Measurements from ENCODE around the gene ATXN2L. TPM values are rescaled to one million over a fixed set of nuclear protein-coding genes. Genes with fewer than 3 reads are reported as not detected.

Gene ATXN2L
- total RNA-seq, 2 donors from 2014 or later = 83.4 to 151 TPM

- TF ChIP-seq, protein P1, sequence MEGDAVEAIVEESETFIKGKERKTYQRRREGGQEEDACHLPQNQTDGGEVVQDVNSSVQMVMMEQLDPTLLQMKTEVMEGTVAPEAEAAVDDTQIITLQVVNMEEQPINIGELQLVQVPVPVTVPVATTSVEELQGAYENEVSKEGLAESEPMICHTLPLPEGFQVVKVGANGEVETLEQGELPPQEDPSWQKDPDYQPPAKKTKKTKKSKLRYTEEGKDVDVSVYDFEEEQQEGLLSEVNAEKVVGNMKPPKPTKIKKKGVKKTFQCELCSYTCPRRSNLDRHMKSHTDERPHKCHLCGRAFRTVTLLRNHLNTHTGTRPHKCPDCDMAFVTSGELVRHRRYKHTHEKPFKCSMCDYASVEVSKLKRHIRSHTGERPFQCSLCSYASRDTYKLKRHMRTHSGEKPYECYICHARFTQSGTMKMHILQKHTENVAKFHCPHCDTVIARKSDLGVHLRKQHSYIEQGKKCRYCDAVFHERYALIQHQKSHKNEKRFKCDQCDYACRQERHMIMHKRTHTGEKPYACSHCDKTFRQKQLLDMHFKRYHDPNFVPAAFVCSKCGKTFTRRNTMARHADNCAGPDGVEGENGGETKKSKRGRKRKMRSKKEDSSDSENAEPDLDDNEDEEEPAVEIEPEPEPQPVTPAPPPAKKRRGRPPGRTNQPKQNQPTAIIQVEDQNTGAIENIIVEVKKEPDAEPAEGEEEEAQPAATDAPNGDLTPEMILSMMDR (IDR thresholded peaks at IDR 0.05) = no peak
- no peak for TF ChIP-seq POLR2AphosphoS5 (IDR thresholded peaks at IDR 0.05)
- TF ChIP-seq POLR2A (IDR thresholded peaks at IDR 0.05) = no peak
- Histone ChIP-seq H3K9me3 (no peaks in the 10 kb centered on the region), H3K4me3 (no peak overlapping the region), H3K4me1 (replicated peaks) (peaks cover 5% of the 10 kb centered on the region), H3K27me3 (replicated peaks; ENCODE audit: insufficient read depth) (no peaks in the 10 kb centered on the region), H3K36me3 (no peaks in the 10 kb centered on the region), H3K27ac (no peak overlapping the region)
- intact Hi-C loops (cut with DNase I) = loop anchor here (5.0 kb wide), 1 partner anchor 40 kb away; no protein-coding TSS in a partner anchor
- 42% methylated on average over 24 of the region's 24 CpGs for WGBS
- no peak for DNase-seq (ENCODE audit: low spot score)
Observed at GRCh38 chr16:28882551-28883160, 59.9 kb downstream of the ATXN2L start.

- DNase-seq (ENCODE audit: low spot score) = no peak
- TF ChIP-seq, protein P1 (IDR thresholded peaks at IDR 0.05) = no peak
- TF ChIP-seq POLR2A (IDR thresholded peaks at IDR 0.05) (no peak), POLR2AphosphoS5 (IDR thresholded peaks at IDR 0.05) (no peak)
- Histone ChIP-seq H3K27ac (no peak overlapping the region), H3K9me3 (no peaks in the 10 kb centered on the region), H3K4me3 (no peak overlapping the region), H3K36me3 (no peaks in the 10 kb centered on the region), H3K27me3 (replicated peaks; ENCODE audit: insufficient read depth) (no peaks in the 10 kb centered on the region), H3K4me1 (replicated peaks) (peaks cover 5% of the 10 kb centered on the region)
- 48% methylated on average over 25 of the region's 25 CpGs for WGBS
- intact Hi-C loops (cut with DNase I) = loop anchor here (5.0 kb wide), 1 partner anchor 39 kb away; no protein-coding TSS in a partner anchor
Observed at GRCh38 chr16:28883221-28883996, 60.6 kb downstream of the ATXN2L start.

DNA sequence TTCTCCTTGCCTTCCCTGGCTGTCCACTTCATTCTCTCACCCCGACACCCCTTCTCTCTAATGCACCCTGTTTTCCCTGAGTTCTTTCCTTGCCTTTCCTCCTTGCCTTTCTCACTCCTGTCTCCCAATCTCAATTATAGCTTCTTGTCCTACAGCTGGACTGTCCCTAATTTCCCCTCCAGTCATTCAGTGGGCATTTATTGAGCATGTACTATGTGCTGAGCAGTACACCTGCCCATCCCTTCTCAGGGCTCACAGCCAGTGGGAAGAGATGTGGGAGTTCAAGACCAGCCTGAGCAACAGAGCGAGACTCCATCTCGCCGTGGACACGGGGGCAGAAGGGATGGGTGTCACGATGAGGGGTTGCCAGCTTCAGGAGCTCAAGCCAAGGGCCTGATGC is 61.2 kb downstream of the ATXN2L start:
- Histone ChIP-seq H3K9me3 (no peaks in the 10 kb centered on the region), H3K27ac (no peak overlapping the region), H3K27me3 (replicated peaks; ENCODE audit: insufficient read depth) (no peaks in the 10 kb centered on the region), H3K4me3 (no peak overlapping the region), H3K4me1 (replicated peaks) (peaks cover 5% of the 10 kb centered on the region), H3K36me3 (no peaks in the 10 kb centered on the region)
- intact Hi-C loops (cut with DNase I) = loop anchor here (5.0 kb wide), 1 partner anchor 38 kb away; no protein-coding TSS in a partner anchor
- 95% methylated on average over 6 of the region's 6 CpGs for WGBS
- TF ChIP-seq, protein P1 (IDR thresholded peaks at IDR 0.05) = no peak
- no peak for TF ChIP-seq POLR2A (IDR thresholded peaks at IDR 0.05)
- no peak for TF ChIP-seq POLR2AphosphoS5 (IDR thresholded peaks at IDR 0.05)
- no peak for DNase-seq (ENCODE audit: low spot score)

Small RNA genes within 50 kb of the gene (microRNA-seq; reads per million reads assigned to microRNA genes)
- gene MIR4721 = not detected

Small RNA genes within 50 kb of the gene (small RNA-seq; reads per million reads assigned to genes)
- 0 reads per million in 2 donors for gene RF00416

Other genes with a start within 250 kb of the ATXN2L start
- 1 to 10 TPM in 1 of 2 donors, under 1 TPM in 1; 0.96 to 3.1 TPM for gene SULT1A2, start 225.9 kb upstream of the ATXN2L start, total RNA-seq
- 10 to 100 TPM; 17.6 to 21.5 TPM for gene SULT1A1, start 213.0 kb upstream of the ATXN2L start, total RNA-seq
- 1 to 10 TPM in 1 of 2 donors, not detected in 1; 6.0 TPM for gene NPIPB8, start 184.9 kb upstream of the ATXN2L start, total RNA-seq
- 100 to 1,000 TPM; 186 to 373 TPM for gene EIF3C, start 111.5 kb upstream of the ATXN2L start, total RNA-seq
- 1 to 10 TPM in 1 of 2 donors, not detected in 1; 6.2 TPM for gene NPIPB9, start 71.2 kb upstream of the ATXN2L start, total RNA-seq
- 100 to 1,000 TPM; 114 to 151 TPM for gene TUFM, start 23.3 kb downstream of the ATXN2L start, total RNA-seq
- gene SH2B1, start 40.8 kb downstream of the ATXN2L start, total RNA-seq = 10 to 100 TPM; 51.6 to 84.2 TPM
- 1 to 10 TPM; 1.5 to 3.1 TPM for gene ATP2A1, start 55.5 kb downstream of the ATXN2L start, total RNA-seq
- 100 to 1,000 TPM; 128 to 139 TPM for gene RABEP2, start 102.2 kb downstream of the ATXN2L start, total RNA-seq
- gene CD19, start 109.0 kb downstream of the ATXN2L start, total RNA-seq = under 1 TPM; 0.46 to 0.51 TPM
- 10 to 100 TPM; 18.8 to 47.3 TPM for gene NFATC2IP, start 127.9 kb downstream of the ATXN2L start, total RNA-seq
- 10 to 100 TPM; 14.8 to 57.4 TPM for gene SPNS1, start 151.8 kb downstream of the ATXN2L start, total RNA-seq
- 1 to 10 TPM; 4.7 to 5.7 TPM for gene LAT, start 162.1 kb downstream of the ATXN2L start, total RNA-seq

Measured in prostate gland (tissue), 2 donors.